Right lobe of liver (tissue), 4 donors: ENCODE measurements around the gene TEAD2.

Source experiments
- CTCF ChIP-seq, 4 donors: fragments of 200-600 bp in 3 of 4; fragments of 450-650 bp in 1 of 4; IDR thresholded peaks; one replicate each; pipeline versions ENCODE4 v1.5.1 to v1.8.0; 2016 to 2022; ENCODE audit warnings: antibody characterized with exemption in 4 of 4, mild to moderate bottlenecking in 2 of 4
- POLR2A ChIP-seq: fragments of 450-650 bp; IDR thresholded peaks from one replicate; pipeline ENCODE4 v1.6.1; 2017; ENCODE audit warnings: antibody characterized with exemption, mild to moderate bottlenecking
- donor health status: DM: no; HTN: no; CAD: no.
- donor health status: DM: no; HTN: no; CAD: no.
- donor health status: DM: no; HTN: yes; CAD: no.

- TF ChIP-seq POLR2A (no peak), CTCF (IDR thresholded peaks at IDR 0.05) (no peak)
Observed at GRCh38 chr19:49407482-49408015, 45.3 kb upstream of the TEAD2 start.
